ENCODE data around the gene SMARCD3.

Gene SMARCD3

GRCh38 chr7:151206914-151207313, 41.6 kb downstream of the SMARCD3 start:
- DNase-seq: no peak

GRCh38 chr7:151205730-151206129, 42.8 kb downstream of the SMARCD3 start:
- DNase-seq: no peak

- DNase-seq: no peak
Measured at GRCh38 chr7:151204383-151205032, 44.0 kb downstream of the SMARCD3 start.

GRCh38 chr7:151202836-151203235, 45.7 kb downstream of the SMARCD3 start:
- DNase-seq: no peak

GRCh38 chr7:151201751-151202150, 46.7 kb downstream of the SMARCD3 start:
- no peak for DNase-seq

GRCh38 chr7:151201344-151201743, 47.1 kb downstream of the SMARCD3 start:
- no peak for DNase-seq

GRCh38 chr7:151198945-151199848, 49.3 kb downstream of the SMARCD3 start:
- no peak for DNase-seq

GRCh38 chr7:151197932-151198331, 50.6 kb downstream of the SMARCD3 start:
- no peak for DNase-seq

GRCh38 chr7:151195616-151196450, 52.7 kb downstream of the SMARCD3 start:
- DNase-seq: no peak

- no peak for DNase-seq
Measured at GRCh38 chr7:151194188-151194587, 54.3 kb downstream of the SMARCD3 start.

GRCh38 chr7:151193203-151193978, 55.1 kb downstream of the SMARCD3 start:
- DNase-seq: no peak

GRCh38 chr7:151192002-151192539, 56.4 kb downstream of the SMARCD3 start:
- DNase-seq: no peak

GRCh38 chr7:151191544-151191943, 57.0 kb downstream of the SMARCD3 start:
- DNase-seq: no peak

GRCh38 chr7:151189038-151189437, 59.5 kb downstream of the SMARCD3 start:
- DNase-seq: no peak
